ENCODE results near the gene ULK4.
"Not testable (repeated sequence)": the region's sequence is repeated elsewhere in the genome, so short reads cannot be mapped to it uniquely, and the experiment has no call there.

Gene ULK4

DNA sequence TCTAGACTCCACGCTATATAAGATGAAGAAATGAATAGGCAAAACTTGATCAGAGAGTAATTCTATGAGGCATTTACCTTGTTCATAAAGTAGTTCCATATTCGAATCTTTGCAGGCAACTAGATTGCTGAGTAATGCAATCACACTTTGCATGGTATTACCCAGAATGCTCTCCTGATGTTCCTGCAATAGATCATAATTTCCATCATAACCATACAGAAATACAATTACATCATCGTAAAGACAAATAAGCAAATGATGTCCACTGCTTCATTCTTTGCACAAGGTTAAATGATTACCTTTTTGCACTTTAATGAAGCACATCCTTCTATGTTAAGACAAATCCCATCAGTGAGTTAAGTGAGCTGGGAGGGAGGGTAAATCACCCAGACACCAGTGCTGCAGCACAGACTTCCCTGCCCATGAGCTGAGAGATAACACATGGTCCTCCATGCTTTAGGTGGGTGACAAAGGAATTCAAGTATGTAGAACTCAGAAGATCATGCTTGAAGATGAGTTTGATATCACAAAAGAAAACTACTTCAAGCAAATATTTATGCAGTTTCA lies 395.9 kb downstream of the ULK4 start:
- DNase-seq: no peak

- no peak for DNase-seq
Measured at GRCh38 chr3:41565003-41565402, 396.9 kb downstream of the ULK4 start.

DNA sequence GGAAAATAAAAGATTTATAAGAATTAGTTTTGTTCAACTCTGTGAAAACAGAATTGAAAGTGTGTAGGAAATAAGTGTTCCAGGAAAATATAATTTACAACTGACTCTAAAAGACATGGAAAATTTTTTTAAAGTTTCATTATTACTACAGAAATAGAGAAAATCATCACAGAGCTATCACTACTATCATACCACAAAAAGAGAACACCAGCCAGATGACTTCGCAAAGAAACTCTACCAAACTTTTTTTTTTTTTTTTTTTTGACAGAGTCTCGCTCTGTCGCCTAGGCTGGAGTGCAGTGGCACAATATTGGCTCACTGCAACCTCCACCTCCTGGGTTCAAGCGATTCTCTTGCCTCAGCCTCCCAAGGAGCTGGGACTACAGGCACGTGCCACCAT lies 405.7 kb downstream of the ULK4 start:
- not testable (repeated sequence) for DNase-seq

DNA sequence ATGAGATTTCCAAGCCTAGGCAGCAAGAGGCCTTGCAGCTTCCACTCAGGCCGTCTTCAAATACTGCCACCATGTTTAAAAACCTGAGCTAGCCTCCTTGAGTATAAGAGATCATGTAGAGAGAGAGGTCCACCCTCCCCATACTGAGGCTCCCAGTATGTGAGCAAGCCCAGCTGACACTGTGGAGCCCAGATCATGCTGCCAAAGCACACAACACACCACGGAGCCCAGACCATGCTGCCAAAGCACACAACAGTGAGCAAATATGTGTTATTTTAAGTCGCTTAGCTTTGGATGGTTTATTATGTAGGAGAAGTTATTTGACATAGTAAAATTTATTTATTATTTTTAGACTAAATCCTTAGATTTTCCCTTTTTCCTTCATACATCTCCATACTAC lies 428.9 kb downstream of the ULK4 start:
- no peak for DNase-seq

DNA sequence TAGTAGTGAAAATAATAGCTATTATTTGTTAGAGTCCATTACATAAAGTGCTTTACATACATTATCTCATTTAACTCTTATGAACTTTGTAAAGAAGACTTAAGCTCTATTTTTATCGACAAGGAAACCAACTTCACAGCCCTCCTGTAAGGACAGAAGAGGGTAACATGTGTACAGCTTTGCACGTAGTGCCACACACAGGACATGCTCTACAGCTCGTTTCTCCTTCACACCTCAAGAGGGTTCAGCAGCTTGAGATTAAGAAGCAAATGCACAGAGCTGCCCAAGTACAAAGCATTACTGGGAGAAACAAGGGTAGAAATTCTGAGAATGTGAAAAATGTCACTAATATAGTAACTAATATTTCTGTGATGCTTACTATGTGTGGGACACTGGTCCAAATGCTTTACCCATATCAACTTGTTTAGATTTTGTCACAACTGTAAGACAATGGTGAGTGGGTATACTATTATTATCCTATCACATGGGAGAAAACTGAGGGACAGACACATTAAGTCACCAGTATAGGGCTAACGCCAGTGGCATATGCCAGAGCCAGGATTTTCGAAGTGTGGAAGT lies 434.8 kb downstream of the ULK4 start:
- DNase-seq: no peak

DNA sequence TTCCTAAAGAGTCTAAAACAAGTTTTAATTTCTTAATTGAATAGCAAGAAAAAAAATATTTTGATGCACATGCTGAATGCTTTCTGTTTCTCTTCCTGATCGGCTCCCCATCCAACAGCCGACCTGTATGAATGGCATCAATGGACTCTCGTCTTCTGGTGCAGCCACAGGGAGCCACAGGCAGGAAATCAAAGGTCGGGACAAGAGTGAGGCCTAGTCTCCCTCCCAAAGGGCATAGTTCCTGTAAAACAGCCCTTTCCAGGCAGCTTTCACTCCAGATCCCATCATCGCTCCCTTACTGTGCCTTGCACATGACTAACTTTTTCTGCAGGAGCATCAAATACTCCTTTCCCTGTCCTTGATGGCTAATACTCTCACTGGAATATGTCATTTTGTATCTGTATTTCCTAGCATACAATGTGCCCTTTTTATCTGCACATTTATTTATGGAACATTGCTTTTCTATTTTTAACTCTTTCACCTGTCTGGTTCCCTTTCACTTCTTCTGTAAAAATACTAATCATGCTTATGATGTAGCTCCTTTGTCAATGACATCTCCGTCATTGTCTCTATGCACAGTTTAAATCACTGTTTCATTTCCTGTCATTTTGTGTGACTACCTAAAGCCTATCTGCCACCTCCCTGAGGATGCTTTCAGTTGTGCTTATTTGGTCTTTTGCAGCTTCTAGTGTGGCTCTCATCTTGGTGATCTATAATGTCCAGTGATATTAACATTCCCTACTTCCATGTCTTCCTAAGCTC lies 436.4 kb downstream of the ULK4 start:
- DNase-seq: no peak

GRCh38 chr3:41523897-41524296 lies 438.0 kb downstream of the ULK4 start:
- no peak for DNase-seq

- DNase-seq: no peak
Measured at GRCh38 chr3:41522612-41523011, 439.3 kb downstream of the ULK4 start.

DNA sequence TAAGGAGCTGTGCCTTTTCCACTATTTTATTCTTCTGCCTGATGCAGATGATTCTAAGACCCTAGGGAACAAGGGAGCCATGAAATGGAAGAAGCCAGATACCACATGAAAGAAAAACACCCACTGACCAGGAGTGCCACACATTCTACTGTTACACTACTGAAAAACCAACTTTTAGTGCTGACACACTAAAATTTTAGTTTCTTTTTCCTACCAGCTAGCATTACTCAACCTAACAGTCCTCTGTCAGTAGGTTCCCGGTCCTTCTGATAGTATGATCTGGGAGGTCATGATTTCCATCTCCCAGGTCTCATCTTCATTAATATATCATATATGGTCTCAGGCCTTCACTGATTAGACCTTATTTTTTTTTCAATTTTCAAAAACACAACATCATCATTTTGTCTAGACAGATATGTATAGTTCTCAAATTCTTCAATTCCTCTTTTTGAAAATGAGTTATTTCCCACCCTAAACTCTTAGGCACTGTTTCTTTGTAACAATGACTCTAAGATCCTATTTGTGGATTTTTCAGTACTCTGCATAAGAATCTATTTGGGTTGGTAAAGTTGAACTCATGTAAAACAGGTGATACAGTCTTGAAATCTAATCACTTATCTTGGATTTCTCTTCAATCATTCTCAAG lies 440.8 kb downstream of the ULK4 start:
- DNase-seq: no peak

- no peak for DNase-seq
Measured at GRCh38 chr3:41519746-41520145, 442.2 kb downstream of the ULK4 start.

GRCh38 chr3:41518626-41519025 lies 443.3 kb downstream of the ULK4 start:
- DNase-seq: no peak

GRCh38 chr3:41508063-41508696 lies 453.7 kb downstream of the ULK4 start:
- no peak for DNase-seq

GRCh38 chr3:41507336-41508062 lies 454.4 kb downstream of the ULK4 start:
- no peak for DNase-seq

DNA sequence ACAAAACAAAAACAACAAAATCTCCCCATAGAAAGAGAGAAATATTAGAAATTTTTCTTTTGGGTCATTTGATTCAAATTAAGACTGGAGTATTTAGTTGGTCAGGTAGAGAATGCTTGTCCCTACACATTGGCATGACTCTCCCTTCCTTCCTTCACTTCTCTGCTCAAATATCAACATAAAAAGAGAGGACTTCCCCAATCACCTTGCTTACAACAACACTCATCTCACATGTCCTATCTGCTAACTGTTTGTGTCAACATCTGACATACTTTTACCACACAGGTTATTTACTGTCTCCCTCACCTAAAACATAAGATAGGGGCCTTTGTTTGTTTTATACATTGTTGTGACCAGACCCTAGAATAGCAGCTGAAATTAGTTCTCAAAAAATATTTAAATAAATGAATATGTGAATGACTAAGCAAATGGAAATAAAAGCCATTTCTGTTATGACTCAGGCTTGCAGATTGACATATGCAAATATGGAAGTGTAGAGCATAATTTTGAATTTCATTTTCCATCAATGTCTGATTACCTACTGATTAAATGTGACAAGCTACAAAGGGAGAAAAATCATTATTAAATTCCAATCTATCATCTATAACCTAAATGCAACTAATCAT lies 457.8 kb downstream of the ULK4 start:
- no peak for DNase-seq

DNA sequence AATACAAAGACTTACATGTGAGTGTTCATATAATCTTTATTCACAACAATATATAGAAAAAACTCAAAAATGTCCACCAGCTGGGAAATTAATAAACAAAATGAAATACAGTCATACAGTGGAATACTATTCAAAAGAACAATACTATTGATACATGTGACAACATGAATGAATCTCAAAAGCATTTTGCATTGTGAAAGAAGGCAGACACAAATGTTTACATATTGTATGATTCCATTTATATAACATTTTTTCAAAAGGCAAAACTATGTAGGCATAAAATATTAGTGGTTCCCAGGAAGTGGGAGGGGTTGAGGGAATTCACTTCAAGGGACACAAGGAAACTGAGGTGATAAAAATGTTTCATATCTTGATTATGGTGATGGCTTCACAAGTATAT lies 459.4 kb downstream of the ULK4 start:
- DNase-seq: no peak

DNA sequence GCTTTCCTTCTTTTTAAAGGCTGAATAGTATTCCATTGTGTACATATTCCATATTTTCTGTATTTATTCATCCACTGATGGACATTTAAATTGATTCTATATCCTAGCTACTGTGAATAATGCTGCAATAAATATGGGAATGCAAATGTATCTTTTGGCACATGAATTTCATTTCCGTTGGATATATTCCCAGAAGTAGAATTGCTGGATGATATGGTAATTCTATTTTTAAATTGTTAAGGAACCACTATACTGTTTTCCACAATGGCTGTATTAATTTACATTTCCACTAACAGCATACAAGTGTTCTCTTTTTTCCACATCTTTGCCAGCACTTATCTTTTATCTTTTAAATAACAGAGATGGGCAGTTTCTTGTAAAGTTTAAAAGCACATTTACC lies 459.9 kb downstream of the ULK4 start:
- no peak for DNase-seq

DNA sequence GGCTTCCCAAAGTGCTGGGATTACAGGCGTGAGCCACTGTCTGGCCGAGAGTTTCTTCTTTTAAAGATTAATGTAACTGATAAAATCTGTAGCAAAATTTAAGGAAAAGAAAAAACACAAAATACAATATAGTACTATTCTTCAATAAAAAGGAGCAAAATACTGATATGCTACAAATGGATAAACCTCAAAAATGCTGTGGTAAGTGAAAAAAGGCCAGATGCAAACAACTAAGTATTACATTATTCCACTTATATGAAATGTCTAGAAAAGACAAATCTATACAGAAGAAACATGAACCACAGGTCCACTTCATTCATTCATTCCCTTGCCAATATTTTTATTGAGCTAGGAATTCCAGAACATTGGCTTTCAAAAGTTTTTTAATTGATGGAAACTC lies 463.1 kb downstream of the ULK4 start:
- DNase-seq: no peak

DNA sequence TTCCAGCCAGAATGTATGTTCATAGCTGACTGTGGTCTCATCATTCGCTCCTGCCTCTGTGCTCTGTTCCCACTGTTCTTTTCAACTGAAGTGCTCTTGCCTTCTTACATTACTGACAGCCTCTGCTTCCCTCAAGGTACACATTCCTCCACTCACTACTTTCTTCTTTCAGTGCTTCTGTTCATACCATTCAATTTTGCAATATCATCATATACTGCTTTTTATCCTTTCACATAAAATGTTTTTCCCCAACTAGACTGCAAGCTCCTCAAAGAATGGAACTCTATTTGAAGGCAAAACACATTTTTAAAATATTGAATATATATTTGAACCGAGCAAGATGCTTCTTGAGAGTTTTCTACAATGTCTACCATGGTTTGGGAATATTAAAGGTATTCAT lies 471.5 kb downstream of the ULK4 start:
- no peak for DNase-seq

DNA sequence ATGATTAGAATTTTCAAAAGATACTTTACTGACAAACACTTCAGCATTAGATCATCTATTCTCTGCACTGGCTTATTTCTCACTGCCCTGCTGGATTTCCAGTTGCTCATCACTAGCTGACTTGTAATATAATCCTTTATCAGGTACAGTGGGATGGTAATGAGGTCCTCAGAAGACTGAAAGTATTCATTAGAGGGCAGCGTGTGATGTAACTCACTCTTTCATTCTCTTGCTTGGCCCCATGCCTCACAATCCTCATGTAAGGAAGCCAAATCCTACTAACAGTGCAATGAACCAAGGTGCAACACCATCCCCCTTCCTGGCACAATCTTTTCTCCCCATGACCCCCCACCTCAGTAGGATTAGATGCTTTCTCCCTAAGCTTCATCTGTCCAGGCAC lies 472.7 kb downstream of the ULK4 start:
- DNase-seq: no peak

DNA sequence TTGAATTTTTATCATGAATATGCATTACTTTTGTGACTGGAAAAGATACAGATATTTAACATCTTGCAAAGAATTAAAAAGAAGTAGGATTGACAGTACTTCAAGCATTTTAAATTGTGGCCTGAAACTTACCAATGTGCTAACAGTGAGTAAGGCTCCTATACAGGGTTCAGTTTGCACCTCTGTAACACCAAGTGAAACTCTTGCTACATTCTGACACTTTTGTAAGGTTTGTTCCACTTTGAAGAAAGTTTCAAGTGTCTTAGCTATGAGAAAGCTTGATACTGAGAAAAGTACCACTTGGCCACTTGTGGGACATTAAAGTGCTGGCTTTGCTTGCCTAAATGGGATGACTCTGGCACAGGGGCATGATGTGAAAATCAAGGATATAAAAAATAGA lies 473.4 kb downstream of the ULK4 start:
- no peak for DNase-seq

DNA sequence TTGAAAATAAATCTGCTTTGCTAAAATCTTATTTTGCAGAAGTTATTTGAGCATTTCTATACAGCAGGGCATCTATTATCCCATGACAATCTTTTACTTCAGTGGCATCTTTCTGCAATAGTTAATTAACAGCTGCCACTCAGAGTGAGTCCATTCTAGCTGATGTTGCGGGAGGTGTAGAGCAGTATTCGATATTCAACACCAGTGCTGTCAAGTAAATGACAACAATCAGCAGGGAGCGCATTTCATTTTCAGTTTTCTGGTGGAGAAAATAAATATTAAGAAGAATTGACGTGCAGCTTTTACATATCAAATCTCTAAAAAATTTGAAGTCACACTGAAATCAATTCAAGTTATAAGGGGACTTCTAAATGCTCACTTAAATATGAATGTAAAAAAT lies 476.4 kb downstream of the ULK4 start:
- DNase-seq: no peak

GRCh38 chr3:41482134-41482533 lies 479.8 kb downstream of the ULK4 start:
- DNase-seq: no peak
